WTC11 (cell line): ENCODE data around the gene PLXDC2. TPM values are rescaled to one million over a fixed set of nuclear protein-coding genes. Genes with fewer than 3 reads are reported as not detected.

Source experiments
- ATAC-seq: fragments of 200-7000 bp; cut with Tn5 transposase; 2 replicates; pipeline ENCODE4 v1.10.0; 2021; ENCODE audit warnings: mild to moderate bottlenecking, moderate library complexity
- CTCF ChIA-PET: fragments of 300-600 bp; sonication (Branson Sonifier 250); formaldehyde crosslinking; loops from one replicate; lab custom pipeline; 2021; ENCODE audit warnings: antibody characterized with exemption; lab: Charles Lee
- POLR2A ChIA-PET: fragments of 350-600 bp; sonication (Branson Sonifier 250); formaldehyde crosslinking; loops from one replicate; lab custom pipeline; 2021; ENCODE audit warnings: antibody characterized with exemption; lab: Charles Lee
- DNase-seq: peaks from one replicate; pipeline ENCODE4 v3.0.0; 2021; ENCODE audit warnings: low spot score
- H3K27ac Mint-ChIP-seq: 2 replicates; pipeline ENCODE4 v1.8.0; 2021; ENCODE audit warnings: mixed read lengths
- H3K27me3 Mint-ChIP-seq: 2 replicates; pipeline ENCODE4 v1.8.0; 2021; ENCODE audit warnings: low read depth, mild to moderate bottlenecking, moderate library complexity, mixed read lengths
- H3K36me3 Mint-ChIP-seq: 2 replicates; pipeline ENCODE4 v1.8.0; 2021; ENCODE audit warnings: mixed read lengths
- H3K4me1 Mint-ChIP-seq: 2 replicates; pipeline ENCODE4 v1.8.0; 2022; ENCODE audit warnings: mixed read lengths
- H3K4me3 Mint-ChIP-seq: 2 replicates; pipeline ENCODE4 v1.8.0; 2021; ENCODE audit warnings: mild to moderate bottlenecking, moderate library complexity, mixed read lengths
- H3K9me3 Mint-ChIP-seq: 2 replicates; pipeline ENCODE4 v1.8.0; 2021; ENCODE audit warnings: mixed read lengths
- AFF4 ChIP-seq: sonication (generic); formaldehyde crosslinking; IDR thresholded peaks from 2 replicates; pipeline ENCODE4 v1.8.1; 2023; ENCODE audit warnings: mild to moderate bottlenecking, missing genetic modification reagents, borderline replicate concordance
- ARID4B ChIP-seq: sonication (generic); formaldehyde crosslinking; IDR thresholded peaks from 2 replicates; pipeline ENCODE4 v1.8.0; 2023; ENCODE audit warnings: missing genetic modification reagents, mild to moderate bottlenecking, borderline replicate concordance
- ATF3 ChIP-seq: sonication (generic); formaldehyde crosslinking; conservative IDR thresholded peaks from 2 replicates; pipeline ENCODE4 v1.8.1; 2022; ENCODE audit warnings: mild to moderate bottlenecking, missing genetic modification reagents
- CBFB ChIP-seq: sonication (generic); formaldehyde crosslinking; IDR thresholded peaks from 2 replicates; pipeline ENCODE4 v1.8.1; 2022; ENCODE audit warnings: mild to moderate bottlenecking, low read depth, missing genetic modification reagents
- CTCF ChIP-seq: fragments of 200-600 bp; IDR thresholded peaks from 2 replicates; pipeline ENCODE4 v1.8.0; 2022; ENCODE audit warnings: antibody characterized with exemption
- ESRRA ChIP-seq: sonication (generic); formaldehyde crosslinking; IDR thresholded peaks from 2 replicates; pipeline ENCODE4 v1.8.1; 2022; ENCODE audit warnings: mild to moderate bottlenecking, missing genetic modification reagents, borderline replicate concordance
- FOXJ3 ChIP-seq: sonication (generic); formaldehyde crosslinking; IDR thresholded peaks from 2 replicates; pipeline ENCODE4 v1.9.0; 2021; ENCODE audit warnings: missing genetic modification reagents, mild to moderate bottlenecking, borderline replicate concordance
- FOXK1 ChIP-seq: sonication (generic); formaldehyde crosslinking; IDR thresholded peaks from 2 replicates; pipeline ENCODE4 v1.8.0; 2022; ENCODE audit warnings: mild to moderate bottlenecking, moderate library complexity, missing genetic modification reagents
- NFYB ChIP-seq: sonication (generic); formaldehyde crosslinking; conservative IDR thresholded peaks from 2 replicates; pipeline ENCODE4 v1.8.0; 2022; ENCODE audit warnings: low read depth, missing genetic modification reagents
- NR2C2 ChIP-seq: sonication (generic); formaldehyde crosslinking; IDR thresholded peaks from 2 replicates; pipeline ENCODE4 v1.8.0; 2022; ENCODE audit warnings: mild to moderate bottlenecking, missing genetic modification reagents
- USF2 ChIP-seq: sonication (generic); formaldehyde crosslinking; IDR thresholded peaks from 2 replicates; pipeline ENCODE4 v1.8.1; 2023; ENCODE audit warnings: mild to moderate bottlenecking, missing genetic modification reagents, moderate library complexity
- ZNF121 ChIP-seq: sonication (generic); formaldehyde crosslinking; IDR thresholded peaks from 2 replicates; pipeline ENCODE4 v1.8.0; 2023; ENCODE audit warnings: missing genetic modification reagents
- ZNF138 ChIP-seq: sonication (generic); formaldehyde crosslinking; conservative IDR thresholded peaks from 2 replicates; pipeline ENCODE4 v1.8.1; 2022; ENCODE audit warnings: mild to moderate bottlenecking, moderate library complexity, missing genetic modification reagents
- ZNF317 ChIP-seq: sonication (generic); formaldehyde crosslinking; IDR thresholded peaks from 2 replicates; pipeline ENCODE4 v1.8.1; 2023; ENCODE audit warnings: low read depth, mild to moderate bottlenecking, moderate library complexity, missing genetic modification reagents, borderline replicate concordance
- ZNF423 ChIP-seq: fragments of 250-450 bp; sonication (Bioruptor Pico); IDR thresholded peaks from 2 replicates; pipeline ENCODE4 v2.1.2; 2022; ENCODE audit warnings: mild to moderate bottlenecking, moderate library complexity
- total RNA-seq: library from RNA; stranded (reverse); gene quantifications from 3 replicates; pipeline ENCODE4 v1.2.3, GENCODE V29; 2021

The PLXDC2 gene
- total RNA-seq, 1 experiment from 2014 or later: 31.7 TPM

- no peak overlapping the region for H3K4me3 Mint-ChIP-seq
- TF ChIP-seq NR2C2 (CRISPR knock-in tag) (no peak), CTCF (no peak), CBFB (CRISPR knock-in tag) (no peak), ZNF317 (CRISPR knock-in tag) (no peak), ATF3 (CRISPR knock-in tag) (no peak), FOXJ3 (CRISPR knock-in tag) (no peak), AFF4 (CRISPR knock-in tag) (no peak), NFYB (CRISPR knock-in tag) (no peak), ZNF423 (CRISPR knock-in tag) (no peak), USF2 (CRISPR knock-in tag) (no peak), ARID4B (CRISPR knock-in tag) (no peak), FOXK1 (no peak), ZNF121 (no peak), ESRRA (CRISPR knock-in tag) (no peak), ZNF138 (CRISPR knock-in tag) (no peak)
- TF ChIP-seq, all 79 proteins: peak for 0
- CTCF ChIA-PET: no interaction called here
- Mint-ChIP-seq H3K9me3 (no peaks in the 10 kb centered on the region), H3K27ac (peak overlapping the region; percentile 46; the same call in 1 of the 2 replicates), H3K27me3 (no peaks in the 10 kb centered on the region), H3K36me3 (peaks cover 17% of the 10 kb centered on the region), H3K4me1 (peaks cover 21% of the 10 kb centered on the region)
- DNase-seq (no peak), ATAC-seq (peak; percentile 39; the same call in 1 of the 2 replicates)
- POLR2A ChIA-PET: no interaction called here
These were observed 460.1 kb downstream of the PLXDC2 start for GRCh38 chr10:20276127-20276979.
